Activated naive CD8-positive, alpha-beta T cell treated with anti-CD3 and anti-CD28 coated beads, Interleukin-2, amount 50 U/mL, for 16 hours (primary cell): Measurements from ENCODE around the gene FCAMR.

Experiments used
- DNase-seq: peaks from one replicate; pipeline ENCODE4 v3.0.0-alpha.2; 2020; ENCODE audit warnings: low read depth, low spot score

FCAMR gene

GRCh38 chr1:206970446-206970845 is at the start of gene FCAMR:
TSS of gene FCAMR (minus strand) at chr1:206970460. CDS start at chr1:206970125, 335 bp downstream.
- DNase-seq = no peak

- no peak for DNase-seq
Observed at GRCh38 chr1:207019661-207020060, 49.4 kb upstream of the FCAMR start.

- DNase-seq = no peak
Observed at GRCh38 chr1:207019161-207019560, 48.9 kb upstream of the FCAMR start.

GRCh38 chr1:207018707-207019106 is 48.4 kb upstream of the FCAMR start:
- DNase-seq = no peak

GRCh38 chr1:207017615-207018559 is 47.6 kb upstream of the FCAMR start:
- DNase-seq = no peak

- no peak for DNase-seq
Observed at GRCh38 chr1:207015791-207016190, 45.5 kb upstream of the FCAMR start.

- no peak for DNase-seq
Observed at GRCh38 chr1:207014728-207015127, 44.5 kb upstream of the FCAMR start.

- no peak for DNase-seq
Observed at GRCh38 chr1:207013321-207014085, 43.2 kb upstream of the FCAMR start.

GRCh38 chr1:207010726-207011125 is 40.5 kb upstream of the FCAMR start:
- no peak for DNase-seq

GRCh38 chr1:207009945-207010344 is 39.7 kb upstream of the FCAMR start:
- DNase-seq = no peak

GRCh38 chr1:207009182-207009850 is 39.1 kb upstream of the FCAMR start:
- DNase-seq = no peak

GRCh38 chr1:207007352-207008033 is 37.2 kb upstream of the FCAMR start:
- DNase-seq = no peak

GRCh38 chr1:207006914-207007313 is 36.7 kb upstream of the FCAMR start:
- no peak for DNase-seq

GRCh38 chr1:207006083-207006482 is 35.8 kb upstream of the FCAMR start:
- DNase-seq = no peak

GRCh38 chr1:207004931-207005830 is 34.9 kb upstream of the FCAMR start:
- DNase-seq = no peak

GRCh38 chr1:207003210-207003609 is 33.0 kb upstream of the FCAMR start:
- no peak for DNase-seq

- DNase-seq = no peak
Observed at GRCh38 chr1:207002724-207003146, 32.5 kb upstream of the FCAMR start.

GRCh38 chr1:207001492-207002245 is 31.4 kb upstream of the FCAMR start:
- DNase-seq = no peak

- no peak for DNase-seq
Observed at GRCh38 chr1:207000651-207001291, 30.5 kb upstream of the FCAMR start.
